ENCODE results near the gene ZNF280C.

ZNF280C gene

GRCh38 chrX:130228871-130229270, 39.8 kb downstream of the ZNF280C start:
- no peaks in the 10 kb centered on the region for H3K9me3 Mint-ChIP-seq
- H3K4me1 Mint-ChIP-seq = no peaks in the 10 kb centered on the region
- H3K27me3 Mint-ChIP-seq = no peaks in the 10 kb centered on the region
- ATAC-seq (ENCODE audit: low read depth) (no peak), DNase-seq (ENCODE audit: low spot score in 2 of 2) (no peak)
- no peak overlapping the region for H3K4me3 Mint-ChIP-seq
- no peak overlapping the region for H3K27ac Mint-ChIP-seq
- H3K36me3 Mint-ChIP-seq = peaks cover 10% of the 10 kb centered on the region

DNA sequence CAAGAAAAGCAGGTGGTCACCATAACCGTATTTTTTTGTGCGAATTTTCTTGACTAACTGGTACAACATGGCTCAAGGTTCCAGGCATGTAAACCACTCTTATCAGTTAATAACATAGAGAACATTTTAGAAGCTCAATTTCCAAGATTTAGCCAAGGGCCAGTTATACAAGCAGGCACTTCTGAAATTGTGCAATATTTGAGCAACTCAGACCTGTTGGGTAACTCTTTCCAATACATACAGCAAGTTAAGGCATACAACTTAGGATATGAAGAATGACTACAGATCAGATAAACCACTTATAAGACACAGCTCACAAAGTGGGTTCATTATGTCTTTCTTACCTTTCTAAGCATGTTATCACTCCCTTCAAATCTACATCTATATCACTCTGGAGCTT, 43.9 kb downstream of the ZNF280C start:
- Mint-ChIP-seq H3K9me3 (no peaks in the 10 kb centered on the region), H3K4me1 (no peaks in the 10 kb centered on the region), H3K4me3 (no peak overlapping the region), H3K27me3 (no peaks in the 10 kb centered on the region), H3K27ac (no peak overlapping the region), H3K36me3 (peaks cover 2% of the 10 kb centered on the region)
- DNase-seq (ENCODE audit: low spot score in 2 of 2) = no peak
- no peak for ATAC-seq (ENCODE audit: low read depth)

DNA sequence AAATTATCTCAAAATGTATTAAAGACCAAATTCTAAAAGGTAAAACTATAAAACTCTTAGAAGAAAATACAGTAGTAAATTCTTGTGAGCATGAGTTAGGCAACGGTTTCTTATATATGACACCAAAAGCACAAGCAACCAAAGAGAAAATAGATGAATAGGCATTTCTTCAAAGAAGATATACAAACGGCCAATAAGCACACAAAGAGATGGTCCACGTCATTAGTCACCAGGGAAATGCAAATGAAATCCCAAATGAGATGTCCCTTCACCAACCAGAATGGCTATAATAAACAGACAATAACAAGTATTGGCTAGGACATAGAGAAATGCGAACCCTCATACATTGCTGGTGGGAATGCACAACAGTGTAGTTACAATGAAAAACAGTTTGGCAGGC, 52.4 kb downstream of the ZNF280C start:
- no peaks in the 10 kb centered on the region for H3K27me3 Mint-ChIP-seq
- H3K4me1 Mint-ChIP-seq = no peaks in the 10 kb centered on the region
- ATAC-seq (ENCODE audit: low read depth) = peak; percentile 34
- H3K36me3 Mint-ChIP-seq = peaks cover 27% of the 10 kb centered on the region
- no peak overlapping the region for H3K27ac Mint-ChIP-seq
- no peak for DNase-seq (ENCODE audit: low spot score in 2 of 2)
- no peak overlapping the region for H3K4me3 Mint-ChIP-seq
- no peaks in the 10 kb centered on the region for H3K9me3 Mint-ChIP-seq

DNA sequence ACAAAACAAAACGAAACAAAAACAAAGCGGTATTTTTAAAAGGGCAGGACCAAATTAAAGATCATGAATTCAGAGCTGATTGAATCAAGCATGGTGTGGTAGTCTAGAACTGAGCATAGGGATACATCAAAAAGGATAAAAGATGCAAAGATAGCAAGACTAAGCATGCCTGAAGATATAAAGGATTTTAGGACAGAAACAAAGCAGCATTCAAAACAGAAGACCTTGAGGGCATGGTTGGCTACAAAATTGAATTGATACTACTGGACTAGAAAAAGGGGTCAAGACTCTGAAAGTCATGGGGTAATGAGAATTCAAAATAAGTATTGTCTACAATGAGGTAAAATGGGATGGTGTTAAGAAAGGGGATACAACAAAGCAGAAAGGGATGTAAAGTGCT, 55.3 kb downstream of the ZNF280C start:
- H3K4me1 Mint-ChIP-seq = no peaks in the 10 kb centered on the region
- peaks cover 31% of the 10 kb centered on the region for H3K36me3 Mint-ChIP-seq
- no peaks in the 10 kb centered on the region for H3K9me3 Mint-ChIP-seq
- H3K27ac Mint-ChIP-seq = no peak overlapping the region
- H3K27me3 Mint-ChIP-seq = no peaks in the 10 kb centered on the region
- no peak for ATAC-seq (ENCODE audit: low read depth)
- no peak overlapping the region for H3K4me3 Mint-ChIP-seq
- DNase-seq (ENCODE audit: low spot score in 2 of 2) = no peak

- ATAC-seq (ENCODE audit: low read depth) (no peak), DNase-seq (ENCODE audit: low spot score in 2 of 2) (no peak)
- Mint-ChIP-seq H3K4me3 (no peak overlapping the region), H3K27ac (no peak overlapping the region), H3K36me3 (peaks cover 31% of the 10 kb centered on the region), H3K9me3 (no peaks in the 10 kb centered on the region), H3K27me3 (no peaks in the 10 kb centered on the region), H3K4me1 (no peaks in the 10 kb centered on the region)
Observed at GRCh38 chrX:130212371-130212770, 56.3 kb downstream of the ZNF280C start.

DNA sequence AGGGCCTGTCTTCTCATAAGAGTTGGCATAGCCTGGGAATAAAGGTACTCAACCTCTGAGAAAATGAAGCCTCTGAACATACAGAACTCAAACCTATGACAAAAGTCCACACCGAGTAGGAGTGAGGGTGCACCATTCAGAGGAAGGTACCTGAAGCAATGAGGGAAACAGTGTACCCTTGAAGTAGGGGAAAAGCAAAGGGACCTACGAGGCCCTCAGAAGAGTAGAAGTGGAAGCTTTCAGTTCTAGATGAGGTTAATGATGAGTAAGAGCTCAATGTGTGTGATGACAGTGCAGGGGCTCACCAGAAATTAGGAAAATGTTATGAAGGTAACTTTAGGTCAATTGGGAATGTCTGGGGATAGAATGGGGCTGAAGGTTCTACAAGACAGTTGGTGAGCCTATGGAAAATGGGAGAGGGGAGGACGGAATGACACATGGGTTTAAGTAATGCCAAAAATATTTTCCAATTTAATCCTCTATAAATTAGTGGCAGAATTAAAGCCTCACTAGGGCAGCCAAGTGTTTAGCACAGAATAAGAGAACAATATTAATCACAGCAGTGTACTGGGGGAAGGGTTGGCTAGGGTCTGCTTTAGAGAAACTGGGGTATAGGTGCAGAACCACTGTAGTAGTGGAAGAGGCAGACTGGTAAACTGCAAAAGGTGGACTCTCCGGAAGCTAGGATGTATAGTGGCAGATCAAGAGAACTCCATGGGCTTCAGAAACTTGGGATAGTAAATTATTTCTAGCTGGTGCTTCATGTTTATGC, 57.1 kb downstream of the ZNF280C start:
- H3K4me1 Mint-ChIP-seq = no peaks in the 10 kb centered on the region
- H3K36me3 Mint-ChIP-seq = peaks cover 26% of the 10 kb centered on the region
- no peak for ATAC-seq (ENCODE audit: low read depth)
- no peak overlapping the region for H3K4me3 Mint-ChIP-seq
- no peak overlapping the region for H3K27ac Mint-ChIP-seq
- no peak for DNase-seq (ENCODE audit: low spot score in 2 of 2)
- no peaks in the 10 kb centered on the region for H3K27me3 Mint-ChIP-seq
- no peaks in the 10 kb centered on the region for H3K9me3 Mint-ChIP-seq

DNA sequence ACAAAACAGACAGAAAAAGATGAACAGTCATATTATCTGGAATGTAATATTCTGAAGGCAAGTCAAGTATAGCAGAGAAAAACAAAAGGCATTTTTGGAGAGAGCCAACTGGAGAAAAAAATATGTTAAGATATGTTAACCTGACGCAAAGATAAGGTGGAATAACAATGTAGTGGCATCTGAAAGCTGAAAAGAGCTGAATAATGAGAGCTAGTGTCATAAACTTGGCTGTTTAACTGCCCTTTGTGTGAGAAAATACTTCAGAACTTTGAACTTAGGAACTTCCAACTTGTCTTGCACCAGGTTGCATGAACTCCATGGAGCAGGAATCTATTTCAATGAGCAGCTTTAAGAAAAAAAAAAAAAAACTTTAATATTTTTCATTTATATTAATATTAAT, 64.1 kb downstream of the ZNF280C start:
- H3K4me3 Mint-ChIP-seq = no peak overlapping the region

DNA sequence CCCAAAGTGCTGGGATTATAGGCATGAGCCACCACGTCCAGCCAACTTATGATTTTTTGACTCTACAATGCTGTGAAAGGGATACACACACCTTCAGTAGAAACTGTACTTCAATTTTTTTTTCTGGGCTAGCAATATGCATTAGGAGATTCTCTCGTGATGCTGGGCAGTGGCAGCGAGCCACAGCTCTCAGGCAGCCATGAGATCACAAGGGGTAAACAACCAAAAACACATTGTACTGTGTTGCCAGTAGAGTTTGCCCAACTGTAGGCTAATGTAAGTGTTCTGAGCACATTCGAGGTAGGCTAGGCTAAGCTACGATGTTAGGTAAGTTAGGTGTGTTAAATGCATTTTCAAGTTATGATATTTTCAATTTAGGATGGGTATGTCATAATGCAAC, 71.2 kb downstream of the ZNF280C start:
- Mint-ChIP-seq H3K36me3 (no peaks in the 10 kb centered on the region), H3K4me3 (no peak overlapping the region)

More for the DNA sequence above, 64.1 kb downstream of the ZNF280C start:
- no peaks in the 10 kb centered on the region for H3K27me3 Mint-ChIP-seq
- peaks cover 10% of the 10 kb centered on the region for H3K36me3 Mint-ChIP-seq
- no peak overlapping the region for H3K27ac Mint-ChIP-seq
- no peaks in the 10 kb centered on the region for H3K9me3 Mint-ChIP-seq
- ATAC-seq (ENCODE audit: low read depth) (no peak), DNase-seq (ENCODE audit: low spot score in 2 of 2) (no peak)
- no peaks in the 10 kb centered on the region for H3K4me1 Mint-ChIP-seq

GRCh38 chrX:130196466-130196865, 72.2 kb downstream of the ZNF280C start:
- H3K9me3 Mint-ChIP-seq = no peaks in the 10 kb centered on the region
- ATAC-seq (ENCODE audit: low read depth) (no peak), DNase-seq (ENCODE audit: low spot score in 2 of 2) (no peak)
- no peak overlapping the region for H3K4me3 Mint-ChIP-seq
- no peak overlapping the region for H3K27ac Mint-ChIP-seq
- no peaks in the 10 kb centered on the region for H3K36me3 Mint-ChIP-seq
- no peaks in the 10 kb centered on the region for H3K27me3 Mint-ChIP-seq
- H3K4me1 Mint-ChIP-seq = peaks cover 2% of the 10 kb centered on the region

More for the DNA sequence above, 71.2 kb downstream of the ZNF280C start:
- peaks cover 2% of the 10 kb centered on the region for H3K4me1 Mint-ChIP-seq
- no peaks in the 10 kb centered on the region for H3K27me3 Mint-ChIP-seq
- H3K9me3 Mint-ChIP-seq = no peaks in the 10 kb centered on the region
- no peak for ATAC-seq (ENCODE audit: low read depth)
- DNase-seq (ENCODE audit: low spot score in 2 of 2) = no peak
- H3K27ac Mint-ChIP-seq = no peak overlapping the region

- Mint-ChIP-seq H3K27me3 (no peaks in the 10 kb centered on the region), H3K4me3 (no peak overlapping the region), H3K4me1 (peaks cover 8% of the 10 kb centered on the region), H3K27ac (no peak overlapping the region), H3K36me3 (no peaks in the 10 kb centered on the region), H3K9me3 (no peaks in the 10 kb centered on the region)
- DNase-seq (ENCODE audit: low spot score in 2 of 2) (no peak), ATAC-seq (ENCODE audit: low read depth) (no peak)
Observed at GRCh38 chrX:130190801-130191200, 77.9 kb downstream of the ZNF280C start.

DNA sequence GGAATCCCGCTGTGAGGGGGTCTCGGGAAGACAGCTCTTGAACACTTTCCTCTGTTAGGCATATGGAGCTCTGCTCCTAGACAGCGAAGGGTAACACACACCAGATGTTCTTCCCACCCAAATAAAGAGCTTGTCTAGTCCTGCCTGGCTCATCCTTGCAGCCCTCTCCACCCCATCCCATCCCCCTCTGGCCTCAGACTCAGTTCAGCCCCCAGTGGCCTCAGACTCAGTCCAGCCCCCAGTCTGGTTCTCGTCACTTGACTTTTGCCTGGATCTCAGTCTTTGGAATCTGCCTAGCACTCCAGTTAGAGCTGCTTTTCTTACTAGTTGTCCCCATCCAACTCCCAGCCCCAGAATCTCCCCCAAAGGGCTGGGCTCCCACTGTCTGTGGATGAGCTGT, 82.0 kb downstream of the ZNF280C start:
- no peak overlapping the region for H3K27ac Mint-ChIP-seq
- no peak for ATAC-seq (ENCODE audit: low read depth)
- H3K36me3 Mint-ChIP-seq = no peaks in the 10 kb centered on the region

DNA sequence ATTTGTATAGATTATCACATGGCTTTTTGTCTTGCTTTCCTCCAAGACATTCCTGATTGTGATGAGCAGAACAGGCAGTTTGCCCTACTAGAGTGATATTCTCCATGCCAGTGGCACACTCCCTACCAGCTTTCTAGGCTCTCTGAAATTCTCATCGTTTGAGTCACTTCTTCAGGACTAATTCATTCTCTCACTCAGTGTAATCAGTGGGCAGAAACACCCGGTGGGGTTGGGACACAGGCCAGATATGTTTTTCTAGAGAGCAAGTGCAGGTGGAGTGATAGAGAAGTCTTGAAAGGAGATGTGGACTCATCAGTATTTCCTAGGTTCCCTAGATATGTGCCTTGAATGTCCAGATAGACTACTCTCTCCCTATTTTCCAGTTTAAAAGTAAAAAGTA, 83.8 kb downstream of the ZNF280C start:
- Mint-ChIP-seq H3K4me1 (peaks cover 14% of the 10 kb centered on the region), H3K36me3 (no peaks in the 10 kb centered on the region), H3K27ac (no peak overlapping the region), H3K27me3 (no peaks in the 10 kb centered on the region), H3K4me3 (no peak overlapping the region), H3K9me3 (no peaks in the 10 kb centered on the region)
- ATAC-seq (ENCODE audit: low read depth) = no peak
- no peak for DNase-seq (ENCODE audit: low spot score in 2 of 2)

More for the DNA sequence above, 82.0 kb downstream of the ZNF280C start:
- no peaks in the 10 kb centered on the region for H3K27me3 Mint-ChIP-seq
- no peak overlapping the region for H3K4me3 Mint-ChIP-seq
- no peak for DNase-seq (ENCODE audit: low spot score in 2 of 2)
- peaks cover 14% of the 10 kb centered on the region for H3K4me1 Mint-ChIP-seq
- no peaks in the 10 kb centered on the region for H3K9me3 Mint-ChIP-seq

GRCh38 chrX:130184168-130184567, 84.5 kb downstream of the ZNF280C start:
- ATAC-seq (ENCODE audit: low read depth) = no peak
- no peaks in the 10 kb centered on the region for H3K27me3 Mint-ChIP-seq
- no peak for DNase-seq (ENCODE audit: low spot score in 2 of 2)
- H3K9me3 Mint-ChIP-seq = no peaks in the 10 kb centered on the region
- no peak overlapping the region for H3K27ac Mint-ChIP-seq
- no peaks in the 10 kb centered on the region for H3K36me3 Mint-ChIP-seq
- no peak overlapping the region for H3K4me3 Mint-ChIP-seq
- H3K4me1 Mint-ChIP-seq = peaks cover 14% of the 10 kb centered on the region

GRCh38 chrX:130179579-130180215, 89.0 kb downstream of the ZNF280C start:
- H3K27ac Mint-ChIP-seq = no peak overlapping the region
- ATAC-seq (ENCODE audit: low read depth) = no peak
- H3K9me3 Mint-ChIP-seq = no peaks in the 10 kb centered on the region
- no peaks in the 10 kb centered on the region for H3K27me3 Mint-ChIP-seq
- DNase-seq (ENCODE audit: low spot score in 2 of 2) = no peak
- no peak overlapping the region for H3K4me3 Mint-ChIP-seq
- H3K36me3 Mint-ChIP-seq = no peaks in the 10 kb centered on the region
- H3K4me1 Mint-ChIP-seq = peaks cover 31% of the 10 kb centered on the region

DNA sequence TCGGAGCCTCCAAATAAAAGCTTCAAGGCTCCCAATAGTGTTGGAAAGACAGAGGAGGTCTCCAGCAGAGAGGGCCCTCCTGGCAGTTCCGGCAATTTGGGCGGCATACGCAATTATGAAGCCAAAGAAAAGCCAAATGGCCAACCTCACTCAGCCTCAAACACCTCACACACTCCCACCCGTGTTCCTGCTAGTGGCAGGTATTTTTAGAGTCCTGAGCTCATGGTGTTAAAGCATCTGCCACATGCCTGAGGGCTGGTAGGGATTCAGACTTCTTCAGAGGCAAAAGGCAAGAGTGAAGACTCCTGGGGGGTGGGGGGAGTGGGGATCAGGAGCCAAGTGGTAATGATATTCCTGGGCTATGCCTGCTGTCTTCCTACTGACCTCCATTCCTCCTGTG, 89.5 kb downstream of the ZNF280C start:
- Mint-ChIP-seq H3K9me3 (no peaks in the 10 kb centered on the region), H3K4me1 (peaks cover 34% of the 10 kb centered on the region)

More for the DNA sequence above, 89.5 kb downstream of the ZNF280C start:
- no peak overlapping the region for H3K4me3 Mint-ChIP-seq
- no peak overlapping the region for H3K27ac Mint-ChIP-seq
- no peaks in the 10 kb centered on the region for H3K27me3 Mint-ChIP-seq
- no peak for ATAC-seq (ENCODE audit: low read depth)
- DNase-seq (ENCODE audit: low spot score in 2 of 2) = no peak
- H3K36me3 Mint-ChIP-seq = no peaks in the 10 kb centered on the region

Measured in memory B cell (primary cell).